ENCODE results near the gene NUMB. TPM values are rescaled to one million over a fixed set of nuclear protein-coding genes. Genes with fewer than 3 reads are reported as not detected.

NUMB gene
- total and polyA plus RNA-seq, 2 of the 13 experiments (the other 11 are each of a cell fraction or from before 2014, with no cell fraction given) = 20.3 to 71.1 TPM

GRCh38 chr14:73462048-73462715 lies 3.8 kb upstream of the NUMB start (continued):
- no peak for TF ChIP-seq HNRNPLL (IDR thresholded peaks at IDR 0.05; ENCODE audit: low read depth, low read length, poor library complexity, severe bottlenecking)
- no peak for TF ChIP-seq MXD1 (CRISPR knock-in tag; IDR thresholded peaks at IDR 0.05)
- no peak for TF ChIP-seq ZNF776 (CRISPR knock-in tag; IDR thresholded peaks at IDR 0.05)
- no peak for TF ChIP-seq ZNF432 (CRISPR knock-in tag; IDR thresholded peaks at IDR 0.05; ENCODE audit: borderline replicate concordance)
- TF ChIP-seq ZKSCAN5 (CRISPR knock-in tag; IDR thresholded peaks at IDR 0.05) = no peak
- TF ChIP-seq MATR3 (CRISPR knock-in tag; IDR thresholded peaks at IDR 0.05) = no peak
- TF ChIP-seq ESRRA (CRISPR knock-in tag; IDR thresholded peaks at IDR 0.05; ENCODE audit: low read depth) = peak; percentile 10; the same call in 1 of the 2 replicates
- TF ChIP-seq ZNF550 (CRISPR knock-in tag; IDR thresholded peaks at IDR 0.05; ENCODE audit: borderline replicate concordance) = no peak
- no peak for TF ChIP-seq ZNF180 (CRISPR knock-in tag; IDR thresholded peaks at IDR 0.05; ENCODE audit: borderline replicate concordance, low read depth)
- no peak for TF ChIP-seq CAMTA2 (CRISPR knock-in tag; IDR thresholded peaks at IDR 0.05; ENCODE audit: borderline replicate concordance)
- no peak for TF ChIP-seq ZBTB1 (CRISPR knock-in tag; IDR thresholded peaks at IDR 0.05; ENCODE audit: borderline replicate concordance)
- no peak for TF ChIP-seq ZNF296 (CRISPR knock-in tag; conservative IDR thresholded peaks at IDR 0.05)
- TF ChIP-seq, protein P1, sequence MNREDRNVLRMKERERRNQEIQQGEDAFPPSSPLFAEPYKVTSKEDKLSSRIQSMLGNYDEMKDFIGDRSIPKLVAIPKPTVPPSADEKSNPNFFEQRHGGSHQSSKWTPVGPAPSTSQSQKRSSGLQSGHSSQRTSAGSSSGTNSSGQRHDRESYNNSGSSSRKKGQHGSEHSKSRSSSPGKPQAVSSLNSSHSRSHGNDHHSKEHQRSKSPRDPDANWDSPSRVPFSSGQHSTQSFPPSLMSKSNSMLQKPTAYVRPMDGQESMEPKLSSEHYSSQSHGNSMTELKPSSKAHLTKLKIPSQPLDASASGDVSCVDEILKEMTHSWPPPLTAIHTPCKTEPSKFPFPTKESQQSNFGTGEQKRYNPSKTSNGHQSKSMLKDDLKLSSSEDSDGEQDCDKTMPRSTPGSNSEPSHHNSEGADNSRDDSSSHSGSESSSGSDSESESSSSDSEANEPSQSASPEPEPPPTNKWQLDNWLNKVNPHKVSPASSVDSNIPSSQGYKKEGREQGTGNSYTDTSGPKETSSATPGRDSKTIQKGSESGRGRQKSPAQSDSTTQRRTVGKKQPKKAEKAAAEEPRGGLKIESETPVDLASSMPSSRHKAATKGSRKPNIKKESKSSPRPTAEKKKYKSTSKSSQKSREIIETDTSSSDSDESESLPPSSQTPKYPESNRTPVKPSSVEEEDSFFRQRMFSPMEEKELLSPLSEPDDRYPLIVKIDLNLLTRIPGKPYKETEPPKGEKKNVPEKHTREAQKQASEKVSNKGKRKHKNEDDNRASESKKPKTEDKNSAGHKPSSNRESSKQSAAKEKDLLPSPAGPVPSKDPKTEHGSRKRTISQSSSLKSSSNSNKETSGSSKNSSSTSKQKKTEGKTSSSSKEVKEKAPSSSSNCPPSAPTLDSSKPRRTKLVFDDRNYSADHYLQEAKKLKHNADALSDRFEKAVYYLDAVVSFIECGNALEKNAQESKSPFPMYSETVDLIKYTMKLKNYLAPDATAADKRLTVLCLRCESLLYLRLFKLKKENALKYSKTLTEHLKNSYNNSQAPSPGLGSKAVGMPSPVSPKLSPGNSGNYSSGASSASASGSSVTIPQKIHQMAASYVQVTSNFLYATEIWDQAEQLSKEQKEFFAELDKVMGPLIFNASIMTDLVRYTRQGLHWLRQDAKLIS (CRISPR knock-in tag; IDR thresholded peaks at IDR 0.05) = no peak
- TF ChIP-seq MBD4 (IDR thresholded peaks at IDR 0.05; ENCODE audit: borderline replicate concordance, low read length) = no peak
- TF ChIP-seq KDM2A (CRISPR knock-in tag; IDR thresholded peaks at IDR 0.05; ENCODE audit: borderline replicate concordance, low read depth) = peak; percentile 62; the same call in 1 of the 2 replicates
- no peak for TF ChIP-seq RAD51 (IDR thresholded peaks at IDR 0.05; ENCODE audit: borderline replicate concordance)
- no peak; the same call in 1 of the 2 replicates for TF ChIP-seq KMT2A (CRISPR knock-in tag; IDR thresholded peaks at IDR 0.05)
- peak; percentile 54; the same call in 1 of the 2 replicates for TF ChIP-seq ZSCAN9 (CRISPR knock-in tag; IDR thresholded peaks at IDR 0.05; ENCODE audit: borderline replicate concordance)
- TF ChIP-seq HES4 (CRISPR knock-in tag; IDR thresholded peaks at IDR 0.05; ENCODE audit: borderline replicate concordance) = 0 out of 2 replicates have a peak, but pooled peaks have one; percentile 49
- no peak for TF ChIP-seq PAF1 (CRISPR knock-in tag; IDR thresholded peaks at IDR 0.05)
- no peak for TF ChIP-seq TOPORS (CRISPR knock-in tag; IDR thresholded peaks at IDR 0.05)
- TF ChIP-seq, protein P2, sequence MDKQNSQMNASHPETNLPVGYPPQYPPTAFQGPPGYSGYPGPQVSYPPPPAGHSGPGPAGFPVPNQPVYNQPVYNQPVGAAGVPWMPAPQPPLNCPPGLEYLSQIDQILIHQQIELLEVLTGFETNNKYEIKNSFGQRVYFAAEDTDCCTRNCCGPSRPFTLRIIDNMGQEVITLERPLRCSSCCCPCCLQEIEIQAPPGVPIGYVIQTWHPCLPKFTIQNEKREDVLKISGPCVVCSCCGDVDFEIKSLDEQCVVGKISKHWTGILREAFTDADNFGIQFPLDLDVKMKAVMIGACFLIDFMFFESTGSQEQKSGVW (CRISPR knock-in tag; IDR thresholded peaks at IDR 0.05; ENCODE audit: borderline replicate concordance) = no peak
- no peak for TF ChIP-seq ZFP82 (CRISPR knock-in tag; IDR thresholded peaks at IDR 0.05; ENCODE audit: borderline replicate concordance)
- TF ChIP-seq ZFP90 (CRISPR knock-in tag; IDR thresholded peaks at IDR 0.05; ENCODE audit: borderline replicate concordance) = no peak
- TF ChIP-seq ETV6 (CRISPR knock-in tag; conservative IDR thresholded peaks at IDR 0.05) = no peak
- TF ChIP-seq U2AF1 (optimal IDR thresholded peaks at IDR 0.05; ENCODE audit: low read depth, low read length) = peak; percentile 1
